Activated CD4-positive, alpha-beta T cell treated with anti-CD3 and anti-CD28 coated beads, Interleukin-2, amount 50 U/mL, for 48 hours (primary cell): Measurements from ENCODE around the gene PRDM7.
"Not testable (repeated sequence)": the region's sequence is repeated elsewhere in the genome, so short reads cannot be mapped to it uniquely, and the experiment has no call there.

ENCODE experiments used
- DNase-seq, 2 experiments: peaks; one replicate each; pipeline ENCODE4 v3.0.0-alpha.2; 2020

PRDM7 gene

DNA sequence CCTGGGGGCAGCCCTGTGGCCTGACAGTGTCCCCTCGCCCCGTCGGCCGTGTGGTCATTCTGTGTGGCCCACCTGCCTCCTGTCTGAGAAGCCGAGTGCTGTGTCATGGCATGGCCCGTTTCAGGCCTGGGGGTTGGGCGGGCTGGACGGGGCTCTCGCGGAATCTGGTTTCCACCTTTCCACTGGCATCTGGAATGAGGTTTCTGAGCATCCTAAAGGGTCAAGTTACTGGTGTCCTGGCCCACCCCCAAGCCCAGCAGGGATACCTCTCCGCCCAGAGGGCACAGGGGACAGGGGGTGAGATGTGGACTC is 65.7 kb downstream of the PRDM7 start:
- DNase-seq: no peak

DNA sequence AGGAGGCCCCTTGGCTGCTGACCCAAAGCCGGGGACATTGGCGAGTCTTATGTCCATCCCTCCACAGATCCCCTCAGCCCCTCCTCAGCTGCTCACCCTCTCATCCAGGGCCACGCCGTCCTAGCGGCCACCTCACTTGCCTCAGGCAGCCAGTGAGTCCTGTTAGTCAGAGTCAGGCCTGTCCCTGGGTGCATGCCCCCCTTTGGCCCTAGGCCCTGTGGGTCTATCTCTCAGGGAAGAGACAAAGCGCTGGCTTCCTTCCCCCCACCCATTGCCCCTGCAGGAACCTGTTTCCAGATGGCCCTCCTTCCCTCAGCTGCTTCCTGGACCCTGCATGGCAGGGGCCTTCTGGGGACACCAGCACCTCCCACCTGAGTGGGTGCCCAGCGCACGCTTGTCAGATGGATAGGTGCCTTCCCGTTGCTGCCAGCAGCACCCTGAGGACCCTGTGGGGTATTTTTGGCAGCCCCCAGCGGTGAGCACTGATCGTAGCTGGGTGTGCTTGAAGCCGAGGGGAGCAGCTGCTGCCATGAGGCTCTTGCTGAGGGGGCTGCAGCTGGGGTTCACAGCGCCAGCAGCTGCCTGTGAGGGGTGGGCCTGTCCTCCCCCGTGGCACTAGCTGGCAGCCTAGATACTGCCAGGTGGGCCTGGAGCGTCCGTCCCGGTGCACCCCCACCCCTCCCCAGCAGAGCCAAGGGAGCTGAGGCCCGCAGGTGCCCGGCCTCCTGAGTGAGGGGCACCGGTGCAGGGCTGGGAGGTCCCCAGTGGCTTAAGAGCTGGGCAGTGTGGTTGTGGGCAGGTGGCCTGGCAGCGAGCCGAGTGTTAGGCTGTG is 66.2 kb downstream of the PRDM7 start:
- no peak for DNase-seq

DNA sequence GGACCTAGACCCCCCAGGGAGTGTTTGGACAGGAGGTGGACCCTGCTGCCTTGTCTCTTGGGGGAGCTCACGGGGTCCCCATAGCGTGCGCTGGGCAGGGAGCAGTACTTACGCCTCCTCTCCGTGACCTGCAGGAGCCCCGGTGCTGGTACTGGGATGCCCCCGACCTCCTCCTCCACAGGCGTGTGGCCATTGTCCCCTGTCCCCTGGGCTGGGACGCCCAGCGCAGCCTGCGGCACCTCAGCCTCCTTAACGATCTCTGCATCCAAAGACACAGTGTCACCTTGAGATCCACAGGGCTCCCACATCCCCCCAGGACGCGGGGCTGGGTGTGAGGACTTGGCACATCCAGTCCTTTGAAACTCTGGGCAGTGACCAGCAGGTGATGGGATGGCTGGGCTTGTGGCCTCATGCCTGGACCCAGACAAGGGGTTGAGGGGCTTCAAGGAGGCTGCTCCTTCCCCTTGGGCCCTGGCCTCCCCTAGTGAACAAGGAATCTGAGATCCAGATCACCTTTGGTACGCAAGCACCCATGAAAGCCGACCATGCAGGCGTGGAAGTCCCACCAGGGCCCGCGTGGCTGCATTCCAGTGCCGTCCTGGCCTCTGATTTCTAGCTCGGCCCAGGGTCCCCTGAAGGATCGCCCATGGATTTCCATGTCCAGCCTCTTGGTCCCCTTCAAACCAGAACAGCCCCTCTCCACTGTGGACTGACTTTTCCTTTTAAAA is 67.8 kb downstream of the PRDM7 start:
- DNase-seq: no peak

DNA sequence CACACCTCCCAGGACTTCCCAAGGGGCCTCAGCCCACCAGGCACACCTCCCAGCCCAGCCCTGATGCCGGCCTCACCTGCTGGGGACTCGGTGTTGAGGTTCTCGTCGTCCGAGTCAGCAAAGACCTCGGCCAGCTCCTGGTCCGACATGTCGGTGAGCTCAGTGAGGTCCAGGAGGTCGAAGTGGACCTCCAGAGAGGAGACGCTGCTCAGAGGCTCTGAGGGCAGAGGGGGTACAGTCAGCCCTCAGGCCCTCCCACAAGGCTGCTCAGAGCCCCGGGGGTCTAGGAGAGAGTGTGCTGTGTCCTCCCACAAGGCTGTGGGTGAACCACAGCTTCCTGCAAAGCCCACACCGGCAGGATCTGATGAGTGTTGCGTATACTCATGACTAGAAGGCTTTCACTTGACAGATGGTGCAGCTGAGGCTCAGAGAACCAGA is 68.4 kb downstream of the PRDM7 start:
- peak; percentile 62 to 66 for DNase-seq

DNA sequence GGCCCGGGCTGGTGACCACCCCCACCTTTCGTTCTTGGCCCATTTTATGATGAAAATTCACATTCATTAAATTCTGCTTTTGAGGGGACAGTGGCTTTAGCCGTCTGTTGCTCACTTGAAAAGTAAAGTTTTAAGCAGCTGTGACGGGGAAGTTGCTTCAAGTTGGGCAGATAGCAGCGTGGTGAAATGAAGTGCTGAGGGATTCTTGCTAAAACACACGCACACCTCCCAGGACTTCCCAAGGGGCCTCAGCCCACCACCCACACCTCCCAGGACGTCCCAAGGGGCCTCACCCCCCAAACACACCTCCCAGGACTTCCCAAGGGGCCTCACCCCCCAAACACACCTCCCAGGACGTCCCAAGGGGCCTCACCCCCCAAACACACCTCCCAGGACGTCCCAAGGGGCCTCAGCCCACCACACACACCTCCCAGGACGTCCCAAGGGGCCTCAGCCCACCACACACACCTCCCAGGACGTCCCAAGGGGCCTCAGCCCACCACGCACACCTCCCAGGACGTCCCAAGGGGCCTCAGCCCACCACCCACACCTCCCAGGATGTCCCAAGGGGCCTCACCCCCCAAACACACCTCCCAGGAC is 69.4 kb downstream of the PRDM7 start:
- not testable (repeated sequence) for DNase-seq

DNA sequence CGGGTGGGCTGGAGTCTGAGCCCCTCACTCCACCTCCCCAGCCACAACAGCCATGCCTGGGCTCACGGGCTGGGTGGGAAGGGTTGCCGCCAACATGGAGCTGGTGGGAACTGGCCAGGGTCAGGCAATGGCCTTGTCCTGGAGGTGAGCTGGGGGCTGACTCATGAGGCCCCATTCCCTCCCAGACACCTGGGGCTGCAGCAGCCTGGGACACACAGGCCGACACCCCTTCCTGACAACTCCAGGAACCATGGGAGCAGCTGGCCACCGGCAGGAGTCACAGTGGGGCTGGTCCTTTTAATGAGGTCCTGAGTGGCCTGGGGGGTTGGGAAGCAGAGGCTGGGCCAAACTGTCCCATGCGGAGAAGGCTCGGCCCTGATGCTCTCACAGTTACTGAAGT is 70.1 kb downstream of the PRDM7 start:
- DNase-seq: no peak
